MM.1S (cell line): ENCODE data around the gene GPR87.

Experiments
- CTCF ChIP-seq: fragments of 300-600 bp; sonication (generic); IDR thresholded peaks from 2 replicates; pipeline ENCODE4 v1.5.1; 2016; ENCODE audit warnings: antibody characterized with exemption, low read length, mixed read lengths
- EZH2 ChIP-seq: fragments of 300-600 bp; sonication (generic); optimal IDR thresholded peaks from 2 replicates; pipeline ENCODE3; 2017; ENCODE audit warnings: low read depth, mild to moderate bottlenecking, antibody characterized with exemption, low read length, mixed read lengths

DNA sequence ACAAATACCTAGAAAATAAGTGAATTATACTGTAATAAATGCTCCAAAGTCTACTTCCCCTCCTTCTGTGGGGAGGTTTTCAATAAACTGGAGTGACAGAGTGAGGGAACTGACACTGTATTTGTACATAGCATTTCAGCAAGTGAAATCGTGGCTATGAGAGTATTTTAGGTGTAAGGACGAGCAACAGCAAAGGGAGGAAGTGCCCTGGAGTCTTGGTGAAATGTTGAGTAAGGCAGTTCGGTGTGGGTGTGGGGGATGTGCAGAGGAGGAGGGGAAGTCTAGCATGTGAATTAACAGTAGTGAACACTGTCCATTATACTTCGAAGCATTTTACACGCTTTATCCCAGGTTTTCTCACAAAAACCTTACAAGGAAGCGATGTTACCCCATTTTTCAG, 30.8 kb upstream of the GPR87 start:
- no peak for TF ChIP-seq CTCF
- no peak for TF ChIP-seq EZH2
